Stimulated activated CD8-positive, alpha-beta memory T cell treated with anti-CD3 and anti-CD28 coated beads, Interleukin-12 subunit alpha, Interleukin-12 subunit beta, amount 100 ng/mL, for 24 hours (primary cell): ENCODE data around the gene SENP2.
A peak's percentile ranks its signal among the peaks of the same experiment; 100 is the strongest.
"Not testable (repeated sequence)": the region's sequence is repeated elsewhere in the genome, so short reads cannot be mapped to it uniquely, and the experiment has no call there.

Experiments
- DNase-seq: peaks from one replicate; pipeline ENCODE4 v3.0.0-alpha.2; 2020; ENCODE audit errors: extremely low read depth

The SENP2 gene

GRCh38 chr3:185647134-185647879 lies 61.2 kb downstream of the SENP2 start:
- no peak for DNase-seq

- no peak for DNase-seq
Measured at GRCh38 chr3:185647880-185648210, 61.8 kb downstream of the SENP2 start.

- no peak for DNase-seq
Measured at GRCh38 chr3:185648396-185648795, 62.3 kb downstream of the SENP2 start.

- DNase-seq, result no peak
Measured at GRCh38 chr3:185649414-185649813, 63.3 kb downstream of the SENP2 start.

GRCh38 chr3:185651971-185652370 lies 65.9 kb downstream of the SENP2 start:
- no peak for DNase-seq

- no peak for DNase-seq
Measured at GRCh38 chr3:185653949-185654757, 68.1 kb downstream of the SENP2 start.

- DNase-seq, result no peak
Measured at GRCh38 chr3:185654758-185655145, 68.7 kb downstream of the SENP2 start.

GRCh38 chr3:185655426-185656320 lies 69.6 kb downstream of the SENP2 start:
- no peak for DNase-seq

GRCh38 chr3:185656321-185656840 lies 70.3 kb downstream of the SENP2 start:
- no peak for DNase-seq

GRCh38 chr3:185657211-185657610 lies 71.1 kb downstream of the SENP2 start:
- DNase-seq, result no peak

GRCh38 chr3:185657691-185658503 lies 71.8 kb downstream of the SENP2 start:
- DNase-seq, result no peak

- DNase-seq, result no peak
Measured at GRCh38 chr3:185658504-185658912, 72.4 kb downstream of the SENP2 start.

- no peak for DNase-seq
Measured at GRCh38 chr3:185658943-185659342, 72.8 kb downstream of the SENP2 start.

- peak; percentile 28 for DNase-seq
Measured at GRCh38 chr3:185659942-185660921, 74.1 kb downstream of the SENP2 start.

- DNase-seq, result not testable (repeated sequence)
Measured at GRCh38 chr3:185661296-185661695, 75.2 kb downstream of the SENP2 start.

- no peak for DNase-seq
Measured at GRCh38 chr3:185661772-185662171, 75.7 kb downstream of the SENP2 start.

- DNase-seq, result no peak
Measured at GRCh38 chr3:185663929-185664328, 77.8 kb downstream of the SENP2 start.

GRCh38 chr3:185667574-185667973 lies 81.5 kb downstream of the SENP2 start:
- no peak for DNase-seq

- no peak for DNase-seq
Measured at GRCh38 chr3:185677146-185677829, 91.2 kb downstream of the SENP2 start.
